ENCODE results near the gene IGFN1.
"Not testable (repeated sequence)": the region's sequence is repeated elsewhere in the genome, so short reads cannot be mapped to it uniquely, and the experiment has no call there.

Gene IGFN1

DNA sequence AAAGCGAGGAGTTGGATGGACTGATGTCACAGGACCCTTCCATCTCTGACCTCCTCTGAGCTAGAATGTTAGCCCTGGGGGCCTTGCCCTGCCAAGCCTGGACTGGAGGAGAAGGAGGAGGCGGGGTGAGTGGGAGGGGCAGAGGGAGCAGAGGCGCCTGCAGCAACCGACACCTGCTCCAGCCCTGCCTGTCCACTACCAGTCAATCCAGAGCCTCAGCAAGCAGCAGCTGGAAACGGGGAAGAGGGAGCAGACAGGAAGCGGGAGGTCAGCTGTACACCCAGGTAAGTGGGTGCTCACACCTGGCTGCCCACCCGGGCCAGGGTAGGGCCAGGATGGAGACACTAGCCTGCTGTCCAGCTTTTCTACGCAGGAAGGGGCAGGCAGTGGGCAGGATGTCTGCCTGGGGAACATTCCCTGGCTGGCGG is at the start of gene IGFN1:
Gene IGFN1, plus strand, starts transcription at position 201 of the 428 bp plus-strand sequence. CDS start 2,470 bp downstream, outside the sequence.
- DNase-seq (ENCODE audit: low read depth in 3 of 3), result no peak

DNA sequence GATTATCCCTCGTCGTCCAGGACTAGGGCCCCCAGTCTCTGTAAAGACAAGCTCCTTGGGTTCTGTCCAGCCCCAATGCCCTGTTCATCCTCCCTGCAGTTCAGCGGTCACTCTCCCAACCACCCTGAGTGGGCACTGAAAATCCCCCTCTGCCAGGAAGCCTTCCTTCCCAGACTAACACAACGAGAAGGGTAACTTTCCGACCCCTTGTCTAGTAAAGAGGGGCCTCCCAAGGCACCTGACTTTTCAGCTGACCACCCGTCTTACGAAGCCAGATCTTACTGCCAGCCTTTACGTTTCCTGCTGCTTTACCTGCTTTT is 49.7 kb upstream of the IGFN1 start:
- no peak for DNase-seq (ENCODE audit: low read depth in 3 of 3)

DNA sequence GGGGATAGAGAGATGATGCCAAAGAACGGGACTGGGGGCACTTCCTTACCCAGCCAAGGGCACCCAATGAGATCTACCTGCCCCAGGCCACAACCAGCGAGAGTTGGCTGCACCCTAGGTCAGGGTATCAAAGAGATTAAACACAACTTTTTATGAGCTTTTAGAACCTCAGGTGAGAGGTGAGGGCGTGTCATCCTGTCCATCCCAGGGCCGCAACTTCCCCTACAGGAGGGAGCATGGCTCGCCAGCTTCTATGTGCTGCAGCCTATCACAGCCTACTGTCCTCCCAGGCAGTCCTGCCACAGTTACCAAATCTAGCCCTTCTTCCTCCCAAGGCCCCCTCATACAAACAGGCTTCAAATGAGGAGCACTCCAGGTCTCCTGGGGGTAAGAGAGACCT is 49.2 kb upstream of the IGFN1 start:
- DNase-seq (ENCODE audit: low read depth in 3 of 3), result no peak

- no peak for DNase-seq (ENCODE audit: low read depth in 3 of 3)
These were observed 48.4 kb upstream of the IGFN1 start for GRCh38 chr1:201142011-201142848.

- DNase-seq (ENCODE audit: low read depth in 3 of 3), result no peak
These were observed 47.5 kb upstream of the IGFN1 start for GRCh38 chr1:201142849-201143725.

GRCh38 chr1:201143726-201144635 is 46.6 kb upstream of the IGFN1 start:
- no peak for DNase-seq (ENCODE audit: low read depth in 3 of 3)

- DNase-seq (ENCODE audit: low read depth in 3 of 3), result no peak
These were observed 45.9 kb upstream of the IGFN1 start for GRCh38 chr1:201144701-201145100.

DNA sequence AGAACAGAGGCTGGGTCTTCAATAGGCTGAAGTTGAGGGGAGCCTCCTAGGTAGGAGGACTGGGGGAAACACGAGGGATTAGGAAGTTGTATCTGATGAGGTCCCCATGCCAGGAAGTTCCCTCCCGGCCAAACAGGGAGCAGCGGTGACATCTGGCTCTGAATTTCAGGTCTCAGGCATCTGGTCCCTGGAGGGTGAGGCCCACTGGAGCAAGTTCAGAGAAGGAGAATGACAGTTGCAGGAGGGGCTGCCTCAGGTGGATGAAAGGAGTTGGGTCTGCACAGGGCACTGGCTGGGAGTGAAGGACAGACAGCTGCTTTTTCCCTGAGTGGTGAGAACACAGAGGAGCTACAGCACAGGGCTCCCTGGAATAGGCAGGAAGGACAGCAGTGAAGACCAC is 45.5 kb upstream of the IGFN1 start:
- no peak for DNase-seq (ENCODE audit: low read depth in 3 of 3)

DNA sequence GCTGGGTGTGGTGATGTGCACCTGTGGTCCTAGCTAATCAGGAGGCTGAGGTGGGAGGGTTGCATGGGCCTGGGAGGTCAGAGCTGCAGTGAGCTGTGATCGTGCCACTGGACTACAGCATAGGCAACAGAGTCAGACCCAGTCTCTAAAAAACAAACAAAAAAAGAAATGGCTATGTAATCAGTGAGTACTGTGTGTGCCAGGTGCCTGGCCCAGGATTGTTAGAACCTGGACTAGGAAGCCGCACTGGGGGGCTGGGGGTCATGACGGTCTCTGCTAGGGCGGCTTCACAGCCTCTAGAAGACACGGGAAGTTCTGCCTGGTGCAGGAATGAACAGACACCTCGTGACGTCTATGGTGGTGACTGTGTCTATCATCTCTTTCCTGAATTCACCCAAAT is 44.8 kb upstream of the IGFN1 start:
- DNase-seq (ENCODE audit: low read depth in 3 of 3), result no peak

DNA sequence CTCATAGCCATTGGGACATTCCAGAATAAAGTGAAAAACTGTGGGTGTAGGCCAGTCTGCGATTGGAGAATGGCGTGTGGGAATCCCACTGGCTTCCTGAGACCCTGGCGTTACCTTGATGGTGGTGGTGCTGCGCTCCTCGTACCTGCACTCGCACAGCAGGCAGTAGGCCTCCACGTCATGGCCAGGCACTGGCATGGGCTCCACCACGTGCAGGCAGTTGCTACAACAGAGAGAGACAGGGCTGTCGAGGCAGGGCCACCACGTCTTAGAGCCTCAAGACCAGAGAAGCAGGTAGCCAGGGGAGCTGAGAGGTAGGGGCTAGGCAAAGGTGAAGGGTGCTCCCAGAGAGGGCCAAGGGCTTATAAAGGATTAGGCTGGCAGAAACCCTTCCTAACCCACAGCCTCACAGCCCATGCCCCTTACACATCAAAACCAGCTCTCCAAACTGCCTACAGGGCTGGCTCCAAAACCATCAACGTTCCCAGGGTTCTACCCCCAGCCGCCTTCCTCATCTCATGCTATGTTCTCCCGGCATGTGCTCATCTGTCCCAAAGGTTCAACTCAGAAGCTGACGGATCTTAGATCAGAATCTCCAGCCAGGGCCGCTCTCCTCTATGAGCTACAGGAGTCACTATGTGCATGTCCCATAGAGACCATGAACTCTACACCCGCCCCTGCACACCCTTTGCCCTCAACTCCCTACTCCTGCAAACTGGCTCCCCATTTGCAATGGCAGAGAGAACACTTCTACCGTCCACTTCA is 43.8 kb upstream of the IGFN1 start:
- DNase-seq (ENCODE audit: low read depth in 3 of 3), result no peak

GRCh38 chr1:201147396-201148015 is 43.1 kb upstream of the IGFN1 start:
- no peak for DNase-seq (ENCODE audit: low read depth in 3 of 3)

DNA sequence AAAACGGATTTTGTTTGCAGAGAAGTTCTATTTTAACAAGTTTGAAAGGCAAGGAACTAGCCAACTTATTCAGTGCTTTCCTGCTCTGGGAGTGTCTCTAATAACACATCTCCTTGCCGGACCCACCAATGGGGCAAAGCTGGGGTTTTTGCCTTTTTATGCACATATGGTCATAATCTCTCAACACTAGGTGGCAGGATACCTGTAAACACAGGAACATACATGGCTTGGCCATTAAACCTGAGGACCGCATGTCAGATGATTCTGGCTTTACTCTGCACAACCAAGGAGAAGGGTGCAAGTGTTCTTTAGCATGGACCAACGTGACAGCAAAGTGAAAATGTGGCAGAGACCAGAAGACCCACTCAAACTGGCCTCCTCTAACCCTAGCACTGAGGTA is 41.2 kb upstream of the IGFN1 start:
- no peak for DNase-seq (ENCODE audit: low read depth in 3 of 3)

- no peak for DNase-seq (ENCODE audit: low read depth in 3 of 3)
These were observed 36.9 kb upstream of the IGFN1 start for GRCh38 chr1:201153474-201154388.

DNA sequence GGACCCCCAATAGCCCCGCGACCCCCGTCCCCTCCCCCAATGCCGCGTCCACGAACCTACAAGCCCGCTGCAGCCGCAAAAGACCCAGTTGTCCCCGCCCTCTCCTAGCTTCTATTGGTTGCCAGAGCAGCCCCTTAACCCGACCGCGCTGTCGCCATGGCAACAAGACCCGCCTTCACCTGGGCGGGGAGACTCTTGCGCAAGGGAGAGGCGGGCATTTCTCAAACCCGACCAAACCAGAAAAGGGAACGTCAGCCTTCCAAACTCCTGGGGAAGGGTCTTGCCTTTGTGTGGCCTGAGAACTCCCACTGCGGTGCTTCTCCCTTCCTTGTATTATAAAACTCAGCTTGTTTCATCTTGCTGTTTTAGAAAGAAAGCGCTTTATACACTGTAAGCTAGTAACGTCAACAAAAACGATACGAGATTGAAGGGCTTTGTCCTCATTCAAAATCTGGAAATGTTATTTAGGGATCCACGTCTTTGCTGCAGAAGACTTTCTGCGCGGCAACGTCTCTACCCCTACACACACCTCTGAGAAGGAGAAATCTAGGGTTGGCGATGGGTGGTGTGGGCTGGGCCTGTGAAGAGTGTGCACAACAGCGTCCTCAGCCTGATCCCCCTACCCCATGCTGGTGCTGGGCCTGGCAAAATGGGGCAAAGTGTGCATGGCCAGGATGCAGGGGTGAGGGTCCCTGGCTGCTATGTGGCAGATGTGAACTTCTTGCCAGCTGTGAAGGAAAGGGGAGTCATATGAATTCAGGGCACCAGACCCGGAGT is 36.0 kb upstream of the IGFN1 start, which contains the start of gene TMEM9:
Gene TMEM9, minus strand, starts transcription at position 86 of the 777 bp plus-strand sequence. CDS start 551 bp downstream, outside the sequence.
- peak; percentile 96 to 98 (median 98) for DNase-seq (ENCODE audit: low read depth in 3 of 3)

GRCh38 chr1:201155354-201155753 is 35.3 kb upstream of the IGFN1 start:
- DNase-seq (ENCODE audit: low read depth in 3 of 3), result no peak

DNA sequence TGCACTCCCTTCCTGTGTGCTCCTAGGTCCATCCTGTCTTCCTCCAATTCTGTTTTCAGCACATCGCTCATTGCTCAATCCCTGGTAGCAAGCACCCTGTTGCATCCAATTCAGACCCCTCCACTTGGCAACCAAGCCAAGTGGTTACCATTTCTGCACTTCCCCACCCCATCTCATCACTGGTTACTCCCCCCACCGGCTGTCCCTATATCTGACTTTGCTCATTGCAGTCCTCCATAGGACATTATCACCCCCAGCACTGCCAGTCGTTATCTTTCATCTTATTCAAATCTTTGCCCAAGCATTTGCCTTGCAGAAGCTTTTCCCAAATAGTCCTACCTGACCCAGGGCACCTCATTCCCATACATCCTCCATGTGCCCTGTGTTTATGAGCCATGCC is 34.3 kb upstream of the IGFN1 start:
- no peak for DNase-seq (ENCODE audit: low read depth in 3 of 3)

- no peak for DNase-seq (ENCODE audit: low read depth in 3 of 3)
These were observed 33.8 kb upstream of the IGFN1 start for GRCh38 chr1:201156819-201157218.

- no peak for DNase-seq (ENCODE audit: low read depth in 3 of 3)
These were observed 32.7 kb upstream of the IGFN1 start for GRCh38 chr1:201157949-201158348.

- DNase-seq (ENCODE audit: low read depth in 3 of 3), result not testable (repeated sequence)
These were observed 27.6 kb upstream of the IGFN1 start for GRCh38 chr1:201163036-201163435.

Measured in stimulated activated CD4-positive, alpha-beta T cell treated with anti-CD3 and anti-CD28 coated beads, TNF-alpha, amount 100 ng/mL, for 24 hours (primary cell).